ENCODE data around the gene NR4A2.

The NR4A2 gene

DNA sequence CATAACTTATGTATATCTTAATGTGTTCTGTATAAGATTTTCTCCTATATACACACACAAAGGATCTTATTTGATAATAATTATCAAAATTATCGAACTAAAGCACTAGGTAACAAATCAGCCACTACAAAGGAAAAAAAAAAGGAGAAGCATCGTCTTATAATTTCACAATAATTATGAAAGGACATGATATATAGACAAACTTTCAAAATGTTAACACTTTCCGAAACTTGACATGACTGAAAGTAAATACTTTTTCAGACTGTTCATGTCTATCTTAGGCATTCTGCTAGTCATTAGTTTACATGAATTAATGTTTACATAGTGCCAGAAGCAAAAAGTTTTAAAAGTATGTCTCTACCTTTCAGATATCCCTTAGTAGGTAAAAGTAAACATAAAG, 7.3 kb upstream of the NR4A2 start:
- no peak for DNase-seq

DNA sequence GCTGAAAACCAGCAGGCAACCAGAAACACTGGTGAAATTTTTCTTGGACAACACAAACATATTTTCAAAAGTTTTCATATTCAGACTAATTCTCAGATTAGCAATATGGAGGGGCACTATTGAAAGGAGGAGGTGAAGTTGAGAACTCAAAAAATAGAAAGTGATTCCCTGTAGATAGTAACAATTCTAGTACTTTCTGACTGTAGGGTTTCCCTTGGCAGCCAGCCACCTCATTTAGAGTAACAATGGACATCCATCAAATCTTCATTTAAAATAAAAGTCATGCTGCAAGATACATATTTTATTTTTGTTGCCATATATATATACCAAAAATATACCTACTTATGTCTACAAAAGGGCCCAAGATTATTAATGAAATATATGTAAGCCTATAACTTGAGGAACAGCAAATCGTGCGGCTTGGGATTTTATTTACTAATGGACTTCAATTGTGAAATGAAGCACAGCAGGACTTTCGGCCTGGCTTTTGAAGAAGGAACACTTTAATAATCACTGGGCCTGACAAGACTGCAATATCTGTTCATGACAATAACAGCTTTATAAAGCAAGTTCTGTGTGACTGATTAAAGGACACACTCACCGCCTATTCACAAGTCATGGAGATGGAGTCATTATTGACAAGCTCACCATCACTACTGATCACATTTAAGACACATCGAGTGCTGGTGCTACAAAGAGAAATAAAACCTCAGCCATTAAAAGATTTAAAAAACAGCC, 6.8 kb upstream of the NR4A2 start:
- DNase-seq: no peak

DNA sequence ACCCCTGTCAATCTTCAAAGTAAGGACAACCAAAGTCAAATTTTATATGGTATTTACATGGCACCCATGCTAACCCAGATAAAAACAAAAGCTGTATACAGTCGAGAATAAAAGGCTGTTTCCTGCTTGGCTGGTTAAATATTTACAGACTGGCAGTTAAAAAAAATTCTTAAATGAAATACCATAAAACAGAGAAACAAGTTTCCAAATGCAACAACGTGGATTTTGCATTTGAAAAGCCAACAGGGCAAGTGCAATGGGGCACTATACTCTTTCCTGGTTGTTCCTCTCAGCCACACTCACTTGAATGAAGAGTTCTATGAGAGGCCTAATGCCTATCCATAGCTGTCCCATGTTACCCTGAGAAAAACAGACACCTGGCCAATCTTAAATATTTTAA, 6.1 kb upstream of the NR4A2 start:
- no peak for DNase-seq

DNA sequence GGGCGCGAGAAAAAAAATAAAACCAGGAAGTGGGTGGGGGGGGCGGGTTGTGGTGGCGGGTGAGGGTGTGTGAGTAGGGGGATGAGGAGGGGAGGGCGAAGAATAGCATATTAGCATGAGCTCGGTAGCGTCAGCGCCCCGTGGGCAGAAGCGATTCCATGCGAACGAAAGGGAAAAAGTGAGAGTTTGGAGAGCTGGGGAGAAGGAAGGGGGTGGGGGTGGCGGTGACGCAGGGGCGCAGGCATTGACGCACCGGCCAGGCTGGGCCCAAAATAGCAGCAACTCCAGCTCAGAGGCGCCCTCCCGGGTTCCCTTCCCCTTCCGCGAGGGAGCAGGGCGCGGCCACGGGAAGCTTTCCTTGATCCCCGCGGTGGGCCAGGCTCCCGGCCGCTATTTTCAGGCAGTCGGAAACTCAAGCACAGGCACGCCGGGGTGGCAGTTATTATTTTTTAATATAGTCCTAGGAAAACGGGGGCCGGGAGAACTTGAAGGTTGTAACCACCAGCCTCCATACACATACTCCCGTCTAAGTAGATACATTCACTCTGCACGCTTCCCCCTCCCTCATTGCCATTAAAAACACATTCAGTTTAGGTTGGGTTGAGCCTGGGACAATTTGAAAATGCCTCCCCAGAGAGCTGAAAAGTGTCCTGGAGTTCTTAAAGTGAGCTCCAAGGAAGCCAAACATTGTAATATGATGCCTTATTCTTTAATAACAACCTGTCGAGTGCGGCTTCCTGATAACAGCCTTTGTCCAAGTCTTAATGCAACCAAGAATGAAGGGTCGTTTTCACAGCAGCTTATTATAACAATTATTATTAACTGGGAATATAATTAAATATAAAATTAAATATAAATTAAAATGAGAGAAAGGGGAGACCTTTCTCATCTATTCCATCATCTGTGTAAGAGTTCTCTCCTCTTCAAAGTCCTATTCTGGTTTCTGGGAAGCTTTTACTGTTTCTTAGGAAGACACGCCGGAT, 2.3 kb upstream of the NR4A2 start:
- peak; percentile 88 for DNase-seq

DNA sequence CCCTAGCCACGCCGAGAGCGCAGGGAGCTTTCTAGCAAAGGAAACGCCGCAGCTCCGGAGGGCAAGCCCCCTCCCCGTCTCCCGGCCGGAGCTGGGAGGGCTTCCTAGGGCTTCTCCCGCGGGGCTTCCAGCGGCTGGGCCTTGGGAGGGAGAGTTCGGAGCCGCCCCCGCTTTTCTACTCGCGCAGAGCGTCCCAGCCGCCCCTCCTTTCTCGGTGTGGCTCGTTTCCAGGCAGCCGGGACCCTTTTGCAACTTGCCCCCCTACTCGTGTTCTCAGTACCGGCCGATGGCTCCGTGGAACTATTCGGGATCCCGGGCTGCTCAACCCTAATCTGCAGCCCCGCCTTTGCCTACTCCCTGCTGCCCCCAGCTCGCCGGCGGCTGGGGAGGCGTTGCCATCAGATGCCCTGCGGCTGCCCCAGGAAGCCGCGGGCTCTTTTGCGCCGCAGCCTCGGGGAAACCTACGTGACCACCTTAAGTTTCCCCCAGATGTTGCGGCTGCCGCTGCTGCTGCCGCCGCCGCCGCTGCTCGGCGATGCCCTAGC, 1.5 kb upstream of the NR4A2 start:
- peak; percentile 67 for DNase-seq

DNA sequence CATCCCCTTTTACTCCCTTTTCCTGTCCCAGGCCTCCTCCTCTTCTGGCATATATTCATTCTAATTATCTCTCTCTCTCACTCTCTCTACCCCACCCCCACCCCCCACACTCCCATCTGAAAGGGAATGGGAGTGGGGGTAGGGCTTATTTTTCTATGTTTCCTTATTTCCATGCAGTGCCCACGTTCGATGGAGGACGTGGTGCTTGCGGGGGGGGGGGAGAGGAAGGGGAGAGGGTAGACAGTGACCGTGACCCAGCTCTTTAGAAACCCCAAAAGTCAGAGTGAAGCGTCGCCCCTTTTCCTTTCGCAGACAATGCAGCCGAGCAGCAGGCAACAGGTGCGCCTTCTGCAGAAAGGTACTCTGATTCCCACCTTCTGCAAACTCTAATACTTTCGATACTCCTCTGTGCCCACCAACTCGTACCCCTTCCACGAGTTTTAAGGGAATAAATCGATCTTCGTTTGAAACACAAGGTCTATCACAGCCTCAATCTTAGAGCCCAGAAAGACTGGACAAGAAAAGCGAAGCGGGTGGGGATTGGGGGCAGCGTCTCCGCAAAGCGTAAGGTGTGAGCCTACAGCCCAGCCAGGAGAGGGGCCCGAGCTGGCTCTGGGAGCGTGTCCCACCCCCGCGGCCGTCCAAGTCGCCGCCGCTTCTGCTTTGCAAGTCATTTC, 891 bp upstream of the NR4A2 start:
- DNase-seq: no peak

DNA sequence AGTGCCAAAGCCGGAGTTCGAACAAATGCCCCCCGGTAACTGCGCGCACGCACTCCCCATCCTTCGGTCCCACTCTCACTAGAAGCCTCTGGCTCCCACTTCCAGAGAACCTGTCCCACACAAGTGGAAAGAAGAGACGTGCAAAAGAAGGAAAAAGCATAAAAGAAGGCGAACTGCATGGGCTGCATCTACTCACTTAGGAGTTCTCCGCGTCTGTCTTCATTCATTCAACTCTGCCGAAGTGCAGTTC, 312 bp downstream of the NR4A2 start:
- no peak for DNase-seq

DNA sequence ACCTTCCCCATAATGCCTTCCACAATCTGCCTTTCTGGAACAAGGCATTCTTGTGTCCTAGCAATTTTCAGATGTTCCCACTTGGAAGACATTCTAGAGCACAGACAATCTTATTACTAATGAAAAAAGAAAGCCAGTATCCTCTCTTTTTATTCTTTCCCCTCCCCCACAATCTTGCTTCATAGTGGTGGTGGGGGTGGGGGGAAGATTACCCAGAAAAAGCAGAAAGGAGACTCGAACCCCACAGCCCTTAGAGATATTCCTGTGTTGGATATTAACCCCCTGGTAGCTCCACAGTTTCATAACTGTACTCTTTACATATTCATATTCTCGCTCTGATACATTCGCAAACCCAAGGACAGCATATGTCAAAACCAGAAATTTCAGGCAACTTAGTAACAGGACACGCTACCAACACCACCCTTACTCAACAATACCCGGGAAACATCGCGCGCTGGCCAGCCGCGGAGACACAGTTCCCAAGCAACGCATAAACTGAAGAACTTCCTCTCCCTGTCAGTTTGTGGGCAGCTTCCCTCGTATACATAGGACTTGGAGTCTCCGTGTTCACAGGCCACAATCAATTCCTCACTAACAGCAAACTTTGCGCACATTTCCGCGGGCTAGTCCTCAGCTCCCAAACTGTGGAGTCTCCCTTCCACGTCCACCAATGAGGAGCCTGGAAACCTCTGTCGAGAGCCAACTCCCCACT, 793 bp downstream of the NR4A2 start:
- peak; percentile 65 for DNase-seq

DNA sequence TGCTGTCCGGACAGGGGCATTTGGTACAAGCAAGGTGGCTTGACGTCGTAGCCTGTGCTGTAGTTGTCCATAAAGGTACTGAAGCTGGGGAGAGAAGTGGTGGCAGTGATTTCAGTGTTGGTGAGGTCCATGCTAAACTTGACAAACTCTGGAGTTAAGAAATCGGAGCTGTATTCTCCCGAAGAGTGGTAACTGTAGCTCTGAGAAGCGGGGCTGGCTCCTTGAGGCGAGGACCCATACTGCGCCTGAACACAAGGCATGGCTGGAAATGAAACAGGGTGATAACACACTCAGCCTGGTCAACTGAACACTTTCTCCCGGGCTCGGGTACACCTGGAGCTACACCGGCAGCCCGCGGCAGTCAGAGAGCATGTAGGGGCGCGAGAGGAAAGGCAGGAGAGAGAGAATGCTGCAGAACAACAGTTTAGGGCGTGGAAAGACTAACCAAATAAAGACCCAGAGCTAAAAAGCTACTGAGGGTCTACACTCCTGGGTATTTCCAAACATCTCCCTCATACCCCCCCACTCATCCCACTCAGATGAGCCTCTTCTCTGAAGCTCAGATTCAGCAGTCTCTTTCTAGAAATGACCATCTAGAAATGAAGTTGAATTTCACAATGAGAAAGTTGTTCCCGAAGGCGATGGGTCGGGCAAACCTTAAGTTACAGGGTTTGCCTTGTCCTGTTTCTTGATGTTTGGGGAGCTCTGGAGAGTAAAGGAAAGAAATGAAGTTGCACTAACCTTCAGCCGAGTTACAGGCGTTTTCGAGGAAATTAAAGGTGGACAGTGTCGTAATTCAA, 2.4 kb downstream of the NR4A2 start:
- no peak for DNase-seq

DNA sequence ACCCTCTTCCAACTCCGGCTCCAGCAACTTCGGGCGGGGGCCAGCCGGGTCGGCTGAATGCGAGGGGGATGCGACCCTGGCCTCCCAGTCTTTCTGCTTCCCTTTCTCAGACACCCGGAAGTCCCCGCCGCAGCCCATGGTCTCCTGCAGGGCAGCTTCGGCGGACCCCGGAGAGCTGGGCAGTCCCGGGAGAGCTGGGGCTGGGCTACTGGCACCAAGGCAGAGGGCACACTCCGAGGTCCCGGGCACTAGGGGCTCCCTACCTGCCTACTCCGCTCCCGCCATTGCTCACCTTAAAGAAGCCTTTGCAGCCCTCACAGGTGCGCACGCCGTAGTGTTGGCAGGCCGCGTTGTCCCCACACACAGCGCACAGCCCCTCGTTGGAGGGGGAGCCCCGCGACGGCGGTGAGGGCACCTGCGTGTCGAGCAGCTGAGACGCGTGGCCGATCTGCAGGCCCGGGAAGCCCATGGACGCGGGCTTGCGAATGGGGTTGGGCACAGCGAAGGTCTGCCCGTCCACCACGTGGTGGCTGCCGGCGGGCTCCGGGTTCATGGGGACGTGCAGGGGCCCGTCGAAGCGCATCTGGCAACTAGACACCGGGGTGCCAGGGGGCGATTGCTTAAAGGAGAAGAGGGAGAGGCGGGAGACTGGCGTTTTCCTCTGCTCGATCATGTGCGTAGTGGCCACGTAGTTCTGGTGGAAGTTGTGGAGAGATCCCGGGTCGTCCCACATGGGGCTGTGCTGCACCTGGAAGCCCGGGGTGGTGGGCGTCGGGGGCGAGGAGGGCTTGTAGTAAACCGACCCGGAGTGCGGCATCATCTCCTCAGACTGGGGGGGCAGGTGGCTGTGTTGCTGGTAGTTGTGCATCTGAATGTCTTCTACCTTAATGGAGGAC, 3.2 kb downstream of the NR4A2 start:
- no peak for DNase-seq

DNA sequence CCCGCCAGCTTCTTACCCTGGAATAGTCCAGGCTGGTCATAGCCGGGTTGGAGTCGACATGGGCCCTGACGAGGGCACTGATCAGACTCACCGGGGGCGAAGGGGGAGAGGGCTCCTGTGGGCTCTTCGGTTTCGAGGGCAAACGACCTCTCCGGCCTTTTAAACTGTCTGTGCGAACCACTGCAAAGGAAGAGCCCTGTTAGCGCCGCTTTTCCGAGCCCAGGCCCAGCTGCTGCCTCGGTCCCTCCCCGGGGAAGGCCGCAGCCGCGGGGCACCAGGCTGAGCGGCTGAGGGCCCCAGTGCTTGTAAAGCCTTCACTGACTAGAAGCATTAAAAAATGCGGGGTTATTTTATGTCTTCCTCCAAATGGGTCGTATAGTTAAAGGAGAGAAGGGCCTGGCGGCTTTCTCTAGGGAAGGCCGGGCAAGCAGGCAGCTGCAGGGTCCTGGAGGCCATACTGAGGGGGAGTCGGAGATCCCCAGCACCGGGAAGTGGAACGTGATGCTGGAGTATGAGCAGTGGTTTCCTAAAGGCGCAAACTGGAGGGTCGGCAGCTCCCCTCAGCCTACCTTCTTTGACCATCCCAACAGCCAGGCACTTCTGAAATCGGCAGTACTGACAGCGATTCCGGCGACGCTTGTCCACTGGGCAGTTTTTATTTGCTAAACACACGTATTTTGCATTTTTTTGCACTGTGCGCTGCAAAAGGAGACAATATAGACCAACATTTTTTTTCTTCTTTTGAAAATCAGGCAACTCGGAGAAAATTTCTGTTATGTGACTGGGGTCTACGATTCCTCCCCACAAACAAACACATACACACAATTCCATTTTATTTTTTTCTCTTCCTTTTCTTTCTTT, 4.5 kb downstream of the NR4A2 start:
- DNase-seq: no peak

DNA sequence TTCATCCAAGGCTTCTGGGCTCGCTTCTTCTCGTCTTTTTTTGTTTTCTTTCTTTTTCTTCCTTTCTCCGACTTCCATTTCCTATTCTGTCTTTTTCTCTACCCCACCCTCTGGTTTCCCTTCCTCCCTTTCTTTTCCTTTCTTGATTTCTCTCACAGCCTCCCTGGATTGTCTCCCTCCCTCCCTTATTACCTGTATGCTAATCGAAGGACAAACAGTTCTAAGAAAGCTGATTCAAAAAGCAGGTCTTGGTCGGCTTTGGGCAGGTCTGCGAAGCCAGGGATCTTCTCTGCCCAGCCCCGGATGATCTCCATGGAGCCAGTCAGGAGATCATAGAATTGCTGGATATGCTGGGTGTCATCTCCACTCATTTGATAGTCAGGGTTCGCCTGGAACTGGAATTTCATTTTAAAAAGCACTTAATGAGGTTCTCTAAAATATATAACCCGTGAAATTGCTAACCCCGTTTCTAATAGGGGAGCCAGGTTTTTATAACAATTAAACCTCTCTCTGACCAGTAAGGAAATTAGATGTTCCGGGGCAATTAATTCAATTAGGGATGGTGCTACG, 5.9 kb downstream of the NR4A2 start:
- no peak for DNase-seq

DNA sequence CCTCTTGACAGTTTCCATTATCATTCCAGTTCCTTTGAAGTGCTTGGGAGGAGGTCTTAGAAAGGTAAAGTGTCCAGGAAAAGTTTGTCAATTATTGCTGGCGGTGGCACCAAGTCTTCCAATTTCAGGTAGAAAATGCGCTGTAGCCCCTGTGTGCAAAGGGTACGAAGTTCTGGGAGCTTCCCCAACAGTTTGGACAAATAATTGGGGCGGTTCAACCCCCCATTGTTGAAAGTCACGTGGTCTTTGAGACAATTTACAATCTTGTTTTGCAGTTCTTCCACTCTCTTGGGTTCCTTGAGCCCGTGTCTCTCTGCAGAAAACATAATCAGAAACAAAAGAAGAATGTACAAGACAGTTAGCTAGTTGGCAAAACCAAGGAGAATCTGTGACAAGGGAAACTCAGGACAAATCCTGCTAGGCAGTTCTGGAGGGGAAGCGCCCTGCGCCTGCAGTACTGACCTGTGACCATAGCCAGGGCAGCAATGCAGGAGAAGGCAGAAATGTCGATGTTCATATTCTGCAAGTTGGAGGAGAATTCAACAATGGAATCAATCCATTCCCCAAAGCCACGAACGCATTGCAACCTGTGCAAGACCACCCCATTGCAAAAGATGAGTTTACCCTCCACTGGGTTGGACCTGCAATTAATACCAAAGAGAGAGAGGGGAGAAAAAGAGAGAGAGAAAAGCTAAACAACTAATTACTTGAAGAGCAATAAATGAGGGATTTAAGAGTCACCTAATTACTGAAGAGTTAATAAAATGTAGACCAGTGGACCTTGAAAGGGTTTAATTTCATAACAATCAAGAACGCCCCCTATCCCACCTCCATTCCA, 6.6 kb downstream of the NR4A2 start:
- no peak for DNase-seq

DNA sequence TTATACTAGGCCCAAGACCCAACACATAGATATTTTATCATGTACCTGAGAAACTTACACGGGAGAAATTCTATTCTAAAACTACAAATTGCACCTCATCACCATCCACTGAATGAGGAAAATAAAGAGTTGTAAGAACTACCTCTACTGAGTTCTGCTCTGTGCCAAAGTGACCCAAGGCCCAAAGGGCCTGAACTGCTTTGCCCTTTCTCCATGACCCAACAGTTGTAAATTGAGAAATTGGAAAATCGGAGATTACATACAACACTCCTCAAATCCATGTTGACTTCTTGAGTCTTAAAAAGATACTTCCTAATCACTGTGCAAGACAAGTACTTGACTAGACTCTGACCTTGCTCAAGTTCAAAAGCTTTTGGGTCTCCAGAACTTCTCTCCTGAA, 8.8 kb downstream of the NR4A2 start:
- DNase-seq: no peak

DNA sequence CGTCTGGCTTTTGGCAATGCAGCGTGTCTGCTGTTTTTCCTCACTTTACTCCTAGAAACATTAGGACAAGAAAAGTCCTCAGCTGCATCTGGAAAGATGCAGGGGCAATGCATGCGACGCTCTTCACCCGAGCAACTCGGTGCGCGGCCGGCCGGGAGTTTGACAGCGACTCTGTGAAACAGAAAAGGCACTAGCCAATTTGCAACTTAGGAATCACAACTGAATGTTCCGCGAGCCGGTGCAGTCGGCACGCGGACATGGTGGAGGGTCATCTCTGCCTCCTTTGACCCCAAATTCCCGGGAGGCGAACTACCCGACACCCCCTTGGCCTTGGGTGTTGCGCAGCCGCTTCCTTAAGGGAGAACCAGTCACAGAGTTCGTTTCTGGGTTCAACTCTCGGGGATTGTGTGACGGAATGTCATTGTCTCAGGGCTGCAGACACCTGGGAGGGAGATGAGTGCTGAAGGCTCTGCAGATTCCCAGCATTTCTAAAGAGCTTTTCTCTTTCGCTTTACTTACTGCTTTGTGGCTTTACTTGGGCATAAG, 9.8 kb downstream of the NR4A2 start:
- no peak for DNase-seq

DNA sequence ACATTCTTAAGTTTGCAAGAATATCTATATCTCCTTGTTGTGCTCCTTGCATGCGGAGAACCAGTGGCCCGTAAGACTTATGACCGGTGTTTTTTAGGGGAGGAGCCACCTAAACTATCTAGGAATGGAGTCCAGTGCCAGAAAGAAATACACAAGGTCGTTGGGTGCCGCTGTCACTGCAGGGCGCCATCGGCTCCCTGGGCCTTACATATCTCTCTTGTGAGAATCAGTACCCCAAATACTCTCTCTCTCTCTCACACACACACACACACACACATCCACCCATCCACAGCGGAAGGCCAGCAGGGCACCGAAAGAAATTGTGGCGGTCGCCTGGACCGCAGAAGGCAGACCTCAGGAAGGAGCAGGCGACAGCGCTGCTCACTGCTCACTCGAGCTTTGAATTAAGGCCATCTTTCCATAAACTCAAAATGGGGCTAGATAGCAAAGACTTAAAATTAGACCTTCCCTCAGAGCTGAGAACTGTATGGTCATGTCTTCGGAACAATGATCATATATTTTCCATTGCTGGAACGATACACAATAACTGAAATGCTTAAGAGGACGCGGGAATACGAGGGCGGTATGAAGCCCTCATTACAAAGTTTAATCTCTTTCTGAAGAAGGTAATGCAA, 10.4 kb downstream of the NR4A2 start:
- DNase-seq: no peak

DNA sequence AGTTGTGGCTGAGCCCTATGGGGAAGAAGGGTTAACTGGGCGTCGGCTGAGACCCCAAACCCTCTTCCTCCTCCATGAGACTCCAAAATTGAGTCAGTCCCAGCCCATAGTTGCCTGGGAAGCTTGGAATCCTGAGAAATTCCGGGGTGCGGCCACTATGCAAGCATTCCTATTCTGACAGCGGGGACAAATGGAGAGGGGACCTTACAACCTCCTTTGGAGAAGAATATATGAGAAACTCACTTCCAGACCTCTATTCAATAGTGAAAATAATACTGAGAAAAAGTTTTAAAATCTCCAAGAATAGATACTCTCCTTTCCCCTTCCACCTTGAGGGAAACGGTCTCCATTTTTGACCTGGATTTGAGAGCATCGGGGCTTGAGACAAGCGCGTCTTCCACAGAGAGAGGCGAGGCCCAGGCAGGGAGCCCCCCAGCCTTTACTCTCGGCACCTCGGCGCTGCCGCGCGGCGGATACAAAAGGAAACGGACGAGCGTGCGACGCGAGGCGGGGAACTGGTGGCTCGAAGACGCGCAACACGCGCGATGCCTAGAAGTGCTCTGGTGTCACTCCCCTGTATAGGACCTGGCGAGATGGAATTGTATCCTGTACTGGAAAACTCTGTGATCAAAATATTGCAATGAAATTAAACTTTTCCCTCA, 11.1 kb downstream of the NR4A2 start:
- DNase-seq: no peak
